GM12878 (cell line): Measurements from ENCODE around the gene NRK. TPM values are rescaled to one million over a fixed set of nuclear protein-coding genes. Genes with fewer than 3 reads are reported as not detected.

Experiments
- ATAC-seq: fragments of 200-7000 bp; cut with Tn5 transposase; 3 replicates; pipeline ENCODE4 v1.9.1; 2020; ENCODE audit warnings: mild to moderate bottlenecking, moderate library complexity
- BruUV-seq: library from RNA; stranded (reverse); fragments of 400-500 nt; replicated peaks from 2 replicates; lab custom pipeline; 2021; lab: Mats Ljungman, UMichigan
- CTCF ChIA-PET: fragments of 300-600 bp; sonication (Branson Sonifier 250); formaldehyde crosslinking; extraction: SDS; loops from one replicate; lab custom pipeline; 2021; ENCODE audit warnings: inconsistent platforms; lab: Yijun Ruan, JAX
- POLR2A ChIA-PET: fragments of 350-600 bp; formaldehyde crosslinking; extraction: SDS; loops from one replicate; lab custom pipeline; 2021; ENCODE audit warnings: inconsistent platforms; lab: Charles Lee
- RAD21 ChIA-PET: fragments of 300-600 bp; sonication (Branson Sonifier 250); formaldehyde crosslinking; loops from one replicate; lab custom pipeline; 2023; ENCODE audit warnings: antibody characterized with exemption; ENCODE audit not compliant: unreplicated experiment; lab: Charles Lee
- SMC1A ChIA-PET: fragments of 300-600 bp; sonication (Branson Sonifier 250); formaldehyde crosslinking; loops from one replicate; lab custom pipeline; 2023; ENCODE audit not compliant: unreplicated experiment, uncharacterized antibody; lab: Charles Lee
- DNase-seq: peaks from one replicate; pipeline ENCODE4 v3.0.0-alpha.2; 2011; ENCODE audit warnings: low read depth, low spot score
- FAIRE-seq: peaks from 3 replicates; lab custom pipeline; 2011; peaks lifted over from hg19 to GRCh38; lab: Jason Lieb, UNC
- H2AFZ ChIP-seq: 2 replicates; pipeline ENCODE4 v1.6.0; 2011; ENCODE audit warnings: low read depth, low read length, control low read depth; ENCODE audit not compliant: control insufficient read depth
- H3K27ac ChIP-seq: 2 replicates; pipeline ENCODE4 v1.5.1; 2011; ENCODE audit warnings: control low read depth; ENCODE audit not compliant: control insufficient read depth, insufficient read depth
- H3K27me3 ChIP-seq, 2 experiments: replicated peaks in 1 of 2; 2 replicates each; pipeline versions ENCODE4 v1.6.0 to v1.6.1; 2011; ENCODE audit warnings: low read length in 1 of 2; ENCODE audit not compliant: control insufficient read depth in 2 of 2, insufficient read depth in 2 of 2
- H3K36me3 ChIP-seq, 2 experiments: 2 replicates each; pipeline ENCODE4 v1.5.1; 2011; ENCODE audit warnings: low read length in 1 of 2; ENCODE audit not compliant: control insufficient read depth in 2 of 2, insufficient read depth in 2 of 2
- H3K4me1 ChIP-seq: 2 replicates; pipeline ENCODE4 v1.6.1; 2011; ENCODE audit warnings: mild to moderate bottlenecking, low read length, moderate library complexity, mixed read lengths; ENCODE audit not compliant: control insufficient read depth, insufficient read depth
- H3K4me2 ChIP-seq: 2 replicates; pipeline ENCODE4 v1.6.0; 2011; ENCODE audit warnings: control low read depth; ENCODE audit not compliant: control insufficient read depth, insufficient read depth
- H3K4me3 ChIP-seq: fragments of 200-600 bp; sonication (generic); 2 replicates; pipeline ENCODE4 v1.5.1; 2016
- H3K79me2 ChIP-seq: 2 replicates; pipeline ENCODE4 v1.6.0; 2011; ENCODE audit warnings: low read length; ENCODE audit not compliant: control insufficient read depth, insufficient read depth
- H3K9ac ChIP-seq: 2 replicates; pipeline ENCODE4 v1.8.0; 2011; ENCODE audit warnings: low read length, control low read depth, mixed read lengths; ENCODE audit not compliant: control insufficient read depth, insufficient read depth
- H3K9me3 ChIP-seq: replicated peaks from 3 replicates; pipeline ENCODE4 v1.5.1; 2011; ENCODE audit warnings: mild to moderate bottlenecking, low read length; ENCODE audit not compliant: control insufficient read depth, insufficient read depth
- H4K20me1 ChIP-seq: 2 replicates; pipeline ENCODE4 v1.6.0; 2011; ENCODE audit not compliant: control insufficient read depth, insufficient read depth
- CBX5 ChIP-seq: sonication (generic); IDR thresholded peaks from 2 replicates; pipeline ENCODE4 v1.6.1; 2016; ENCODE audit warnings: low read depth, moderate library complexity, mild to moderate bottlenecking, inconsistent platforms
- CTCF ChIP-seq, 3 experiments: IDR thresholded peaks in 2 of 3; conservative IDR thresholded peaks in 1 of 3; 2 replicates each; pipeline ENCODE4 v1.5.1; 2011; ENCODE audit warnings: low read depth in 3 of 3, low read length in 3 of 3, mild to moderate bottlenecking in 3 of 3, control low read depth in 2 of 3, moderate library complexity in 2 of 3, inconsistent platforms in 1 of 3, mixed read lengths in 1 of 3; ENCODE audit not compliant: control insufficient read depth in 2 of 3, insufficient read depth in 1 of 3; ENCODE audit errors: extremely low read depth in 1 of 3
- FOXK2 ChIP-seq: fragments of 450-650 bp; IDR thresholded peaks from 2 replicates; pipeline ENCODE4 v1.6.1; 2017; ENCODE audit warnings: mild to moderate bottlenecking, moderate library complexity
- SMAD5 ChIP-seq: IDR thresholded peaks from 2 replicates; pipeline ENCODE4 v1.6.1; 2016; ENCODE audit warnings: antibody characterized with exemption, low read depth
- SMARCA5 ChIP-seq: fragments of 450-650 bp; IDR thresholded peaks from 2 replicates; pipeline ENCODE4 v1.6.1; 2017; ENCODE audit warnings: mild to moderate bottlenecking
- TARDBP ChIP-seq: IDR thresholded peaks from 2 replicates; pipeline ENCODE4 v1.6.1; 2016; ENCODE audit warnings: borderline replicate concordance
- in situ Hi-C: fragments of 300-500 bp; cut with MboI; formaldehyde crosslinking; loops from 9 replicates; pipeline ENCODE4 v1.14.3; 2018; ENCODE audit warnings: mixed read lengths
- intact Hi-C: fragments of 100-400 bp; cut with micrococcal nuclease; formaldehyde crosslinking; loops from one replicate; pipeline ENCODE4 v1.14.2; 2022; ENCODE audit not compliant: unreplicated experiment
- polyA plus RNA-seq, 11 experiments: library from polyadenylated mRNA; depleted of rRNA in 4 of 11; unstranded in 6 of 11; stranded (reverse) in 5 of 11; fragments of >200 nt; fragmentation: Nextera tagmentation in 4 of 11; fragmentation: Illumina TruSeq in 1 of 11; extraction: Ambion mirVana in 4 of 11; extraction: Trizol in 1 of 11; gene quantifications; 1 replicate in 1 of 11; 2 replicates in 10 of 11; pipeline versions ENCODE4 v1.2.1 to v1.2.3, GENCODE V29; 2011 to 2016; ENCODE audit warnings: inconsistent platforms in 2 of 11, missing spikeins in 2 of 11, low read depth in 1 of 11
- total RNA-seq, 4 experiments: library from RNA; depleted of rRNA in 3 of 4; stranded (reverse); fragments of >200 nt in 3 of 4; fragmentation: Illumina TruSeq in 1 of 4; extraction: Trizol in 1 of 4; gene quantifications; 2 replicates each; pipeline versions ENCODE4 v1.2.1 to v1.2.3, GENCODE V29; 2013 to 2021

NRK gene
- total and polyA plus RNA-seq, 10 of the 15 experiments (the other 5 are each of a cell fraction or from before 2014, with no cell fraction given): 0.15 TPM; not detected in 9

DNA sequence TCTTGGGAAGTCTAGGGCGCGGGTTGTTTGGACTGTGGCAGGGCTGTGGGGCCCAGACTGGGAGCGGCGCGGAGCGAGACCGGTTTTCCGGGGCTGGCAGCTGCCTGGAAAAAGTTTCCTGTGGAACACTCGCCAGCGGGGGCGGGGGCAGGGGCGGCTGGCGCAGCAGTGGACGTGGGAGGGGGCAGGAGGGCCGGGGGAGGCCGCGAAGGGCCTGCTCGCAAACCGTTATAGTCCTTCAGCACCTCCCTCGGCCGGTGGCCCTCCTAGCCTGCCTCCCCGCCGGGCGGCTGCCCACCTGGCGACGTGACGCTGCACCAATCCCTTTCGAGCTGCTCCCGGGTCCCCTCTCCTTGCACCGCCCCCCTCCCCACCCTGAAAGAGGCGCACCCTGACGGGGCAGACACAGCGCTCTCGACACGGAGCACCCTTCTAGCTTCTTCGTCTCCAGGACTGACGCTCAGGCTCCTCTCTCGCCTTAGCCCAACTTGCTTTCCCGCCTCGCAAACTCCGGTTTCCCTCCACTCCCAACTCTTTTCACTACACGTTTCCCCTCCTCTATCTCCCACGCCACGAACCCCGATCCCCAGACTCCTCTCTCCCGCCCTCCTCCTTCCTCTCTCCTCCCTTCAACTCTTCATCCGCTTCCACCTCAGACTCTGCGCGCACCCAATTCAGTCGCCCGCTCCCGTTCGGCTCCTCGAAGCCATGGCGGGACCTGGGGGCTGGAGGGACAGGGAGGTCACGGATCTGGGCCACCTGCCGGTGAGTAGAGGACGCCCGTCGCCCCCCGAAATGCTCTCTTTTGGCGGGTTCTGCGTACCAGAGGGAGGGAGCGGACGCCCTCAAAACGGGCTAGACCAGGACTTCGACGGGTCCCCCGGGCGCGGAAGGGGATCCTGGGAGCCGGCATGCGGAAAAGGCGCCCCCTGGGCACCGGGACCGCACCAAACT lies at the start of gene NRK (continued):
- TF ChIP-seq CTCF (IDR thresholded peaks at IDR 0.05 in 2 of 3, conservative IDR thresholded peaks at IDR 0.05 in 1 of 3; ENCODE audit: control insufficient read depth in 2 of 3, extremely low read depth in 1 of 3, insufficient read depth in 1 of 3, low read depth in 3 of 3, low read length in 3 of 3) (no peak), TARDBP (no peak), SMAD5 (no peak), FOXK2 (no peak), CBX5 (no peak)

GRCh38 chrX:105773801-105774200 lies 48.5 kb upstream of the NRK start:
- no peak for ATAC-seq

More at GRCh38 chrX:105773801-105774200, 48.5 kb upstream of the NRK start:
- no peak for TF ChIP-seq SMARCA5
- SMC1A ChIA-PET: no interaction called here
- Histone ChIP-seq H3K9me3 (no peaks in the 10 kb centered on the region), H3K4me2 (no peak overlapping the region), H2AFZ (no peak overlapping the region), H3K4me1 (no peaks in the 10 kb centered on the region), H3K27me3 (no peaks in the 10 kb centered on the region), H4K20me1 (no peaks in the 10 kb centered on the region), H3K27ac (no peak overlapping the region), H3K4me3 (no peak overlapping the region), H3K36me3 (no peaks in the 10 kb centered on the region), H3K9ac (no peak overlapping the region), H3K79me2 (no peaks in the 10 kb centered on the region)
- no TSS peak for BruUV-seq
- no peak for DNase-seq
- intact Hi-C loops: no loop called here
- CTCF ChIA-PET: no interaction called here
- POLR2A ChIA-PET: no interaction called here
- FAIRE-seq: no peak
- in situ Hi-C loops: no loop called here
- RAD21 ChIA-PET: no interaction called here
